WERI-Rb-1 (cell line): ENCODE results near the gene PLCD1.

Experiments used
- DNase-seq: peaks from one replicate; pipeline ENCODE4 v3.0.0-alpha.2; 2020
- H3K27ac ChIP-seq: fragments of 250-450 bp; sonication (Bioruptor Pico); 2 replicates; pipeline ENCODE4 v1.5.1; 2020; ENCODE audit warnings: mild to moderate bottlenecking, moderate library complexity
- H3K27me3 ChIP-seq: fragments of 250-450 bp; sonication (Bioruptor Pico); 2 replicates; pipeline ENCODE4 v1.5.1; 2021; ENCODE audit warnings: mild to moderate bottlenecking, low read depth, moderate library complexity; ENCODE audit not compliant: insufficient read depth, severe bottlenecking
- H3K36me3 ChIP-seq: fragments of 250-450 bp; sonication (Bioruptor Pico); 2 replicates; pipeline ENCODE4 v1.5.1; 2020; ENCODE audit warnings: mild to moderate bottlenecking, moderate library complexity
- H3K4me3 ChIP-seq: 2 replicates; pipeline ENCODE4 v1.5.1; 2011; ENCODE audit warnings: low read depth, mild to moderate bottlenecking, control low read depth, low read length
- H3K9me3 ChIP-seq: fragments of 250-450 bp; sonication (Bioruptor Pico); 2 replicates; pipeline ENCODE4 v1.5.1; 2021; ENCODE audit warnings: mild to moderate bottlenecking, moderate library complexity; ENCODE audit not compliant: severe bottlenecking
- CTCF ChIP-seq: IDR thresholded peaks from 2 replicates; pipeline ENCODE4 v1.5.1; 2011; ENCODE audit warnings: low read depth, mild to moderate bottlenecking, control low read depth, inconsistent platforms, low read length

PLCD1 gene

DNA sequence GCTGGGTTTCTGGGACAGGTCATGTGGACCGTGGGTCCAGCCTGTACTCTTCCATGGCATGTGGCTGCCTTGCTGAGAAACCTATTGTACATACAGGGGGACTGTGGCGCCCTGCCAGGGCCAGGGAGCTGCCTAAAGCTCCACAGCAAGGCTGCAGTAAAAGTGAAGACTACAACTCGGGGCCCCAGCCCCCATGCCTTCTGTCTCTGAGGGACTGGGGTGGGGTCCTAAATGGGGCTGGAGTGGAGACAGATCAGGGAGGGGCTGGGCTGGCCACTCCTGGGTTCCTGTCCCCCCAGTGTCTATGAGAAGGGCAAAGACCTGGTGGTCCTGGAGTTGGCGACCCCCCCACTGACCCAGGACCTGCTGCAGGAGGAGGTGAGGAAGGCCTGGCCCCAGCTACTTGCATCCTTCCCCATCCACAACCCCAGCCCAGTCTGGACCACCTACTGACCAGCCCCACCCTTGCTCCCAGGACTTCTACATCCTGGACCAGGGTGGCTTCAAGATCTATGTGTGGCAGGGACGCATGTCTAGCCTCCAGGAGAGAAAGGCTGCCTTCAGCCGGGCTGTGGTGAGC lies 31.6 kb downstream of the PLCD1 start:
- DNase-seq: no peak
- TF ChIP-seq CTCF: no peak
- no peak overlapping the region for H3K27ac ChIP-seq
- no peaks in the 10 kb centered on the region for H3K27me3 ChIP-seq
- H3K36me3 ChIP-seq: no peaks in the 10 kb centered on the region; the same call in 1 of the 2 replicates
- H3K4me3 ChIP-seq: no peak overlapping the region
- no peaks in the 10 kb centered on the region for H3K9me3 ChIP-seq

DNA sequence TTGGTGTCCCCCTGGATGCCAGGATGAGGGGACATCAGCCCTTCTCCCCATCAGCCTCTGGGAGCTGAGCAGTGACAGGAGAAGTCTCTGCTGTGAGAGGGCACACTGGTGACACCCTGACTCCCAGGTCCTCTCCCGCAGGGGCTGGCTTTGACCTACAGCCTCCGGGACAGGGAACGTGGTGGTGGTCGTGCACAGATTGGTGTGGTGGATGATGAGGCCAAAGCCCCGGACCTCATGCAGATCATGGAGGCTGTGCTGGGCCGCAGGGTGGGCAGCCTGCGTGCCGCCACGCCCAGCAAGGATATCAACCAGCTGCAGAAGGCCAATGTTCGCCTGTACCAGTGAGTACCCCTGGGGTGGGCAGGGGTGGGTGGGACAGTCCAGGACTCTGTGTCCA lies 32.1 kb downstream of the PLCD1 start:
- no peak for DNase-seq
- no peak overlapping the region for H3K4me3 ChIP-seq
- H3K36me3 ChIP-seq: no peaks in the 10 kb centered on the region; the same call in 1 of the 2 replicates
- no peaks in the 10 kb centered on the region for H3K27me3 ChIP-seq
- TF ChIP-seq CTCF: no peak
- no peak overlapping the region for H3K27ac ChIP-seq
- H3K9me3 ChIP-seq: no peaks in the 10 kb centered on the region

- Histone ChIP-seq H3K36me3 (no peaks in the 10 kb centered on the region), H3K27me3 (no peaks in the 10 kb centered on the region), H3K27ac (no peak overlapping the region), H3K9me3 (no peaks in the 10 kb centered on the region), H3K4me3 (no peak overlapping the region)
- peak; percentile 82 for DNase-seq
- TF ChIP-seq CTCF: peak; percentile 96
These were observed 32.6 kb downstream of the PLCD1 start for GRCh38 chr3:37996785-37997301.

DNA sequence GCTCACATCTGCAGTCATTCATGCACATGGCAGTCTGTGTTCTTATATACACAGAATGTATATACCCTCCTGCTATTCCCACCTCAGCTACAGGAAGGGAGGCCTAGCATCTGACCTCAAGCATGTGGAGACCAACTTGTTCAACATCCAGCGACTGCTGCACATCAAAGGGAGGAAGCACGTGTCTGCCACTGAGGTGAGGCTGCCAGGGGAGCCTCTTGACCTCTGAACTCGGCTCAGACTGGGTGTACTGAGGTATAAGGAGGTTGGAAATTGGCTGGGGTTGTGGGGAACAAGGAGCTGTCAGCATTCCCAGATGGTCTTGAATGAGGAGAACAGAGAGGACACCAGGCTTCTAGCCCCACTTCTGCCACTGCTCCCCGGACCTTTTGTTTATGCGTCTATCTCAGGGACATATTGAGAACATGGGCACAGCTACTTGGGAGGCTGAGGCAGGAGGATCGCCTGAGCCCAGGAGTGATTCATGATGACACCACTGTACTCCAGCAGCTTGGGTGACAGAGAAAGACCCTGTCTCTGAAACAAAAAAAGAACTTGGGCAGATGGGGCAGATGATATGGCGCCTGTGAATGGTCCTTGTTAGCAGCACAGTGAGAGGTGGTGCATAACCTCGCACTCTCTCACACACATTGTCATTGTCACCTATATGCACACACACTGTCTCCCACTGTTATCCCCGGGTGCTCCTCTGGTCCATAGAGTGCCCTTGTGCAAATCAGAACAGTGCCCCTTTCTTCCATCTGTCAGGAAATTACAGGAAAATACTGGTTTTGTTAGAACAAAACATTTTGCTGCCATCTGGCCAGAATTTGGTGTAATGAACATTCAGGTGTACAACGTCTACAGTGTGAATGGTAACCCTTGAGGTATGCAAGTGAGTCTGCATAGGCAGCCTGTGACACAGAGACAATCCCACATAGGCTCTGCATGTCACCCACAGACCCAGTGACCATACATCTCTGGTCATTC lies 33.5 kb downstream of the PLCD1 start:
- no peak for TF ChIP-seq CTCF
- Histone ChIP-seq H3K4me3 (no peak overlapping the region), H3K36me3 (no peaks in the 10 kb centered on the region), H3K27me3 (no peaks in the 10 kb centered on the region), H3K9me3 (no peaks in the 10 kb centered on the region), H3K27ac (no peak overlapping the region)
- DNase-seq: no peak

- peak overlapping the region; percentile 78; the same call in 1 of the 2 replicates for H3K27ac ChIP-seq
- no peak for TF ChIP-seq CTCF
- H3K27me3 ChIP-seq: no peaks in the 10 kb centered on the region
- no peaks in the 10 kb centered on the region for H3K36me3 ChIP-seq
- no peaks in the 10 kb centered on the region for H3K9me3 ChIP-seq
- peak overlapping the region; percentile 89 for H3K4me3 ChIP-seq
- DNase-seq: no peak
These were observed 34.8 kb downstream of the PLCD1 start for GRCh38 chr3:37994639-37994972.
